Calu3 (cell line): ENCODE results near the gene PTGES3. TPM values are rescaled to one million over a fixed set of nuclear protein-coding genes. Genes with fewer than 3 reads are reported as not detected.
A peak's percentile ranks its signal among the peaks of the same experiment; 100 is the strongest.

Experiments used
- BruUV-seq: library from RNA; stranded (reverse); fragments of 400-500 nt; replicated peaks from 2 replicates; lab custom pipeline; 2021; lab: Mats Ljungman, UMichigan
- CTCF ChIA-PET: fragments of 300-600 bp; sonication (Branson Sonifier 250); formaldehyde crosslinking; loops from one replicate; lab custom pipeline; 2022; ENCODE audit warnings: antibody characterized with exemption; lab: Charles Lee
- DNase-seq: peaks from one replicate; pipeline ENCODE4 v3.0.0; 2022
- H3K27ac Mint-ChIP-seq: one replicate; pipeline ENCODE4 v1.8.0; 2022; ENCODE audit warnings: mixed read lengths; ENCODE audit not compliant: unreplicated experiment
- H3K27me3 Mint-ChIP-seq: one replicate; pipeline ENCODE4 v1.8.0; 2022; ENCODE audit warnings: mixed read lengths; ENCODE audit not compliant: unreplicated experiment
- H3K36me3 Mint-ChIP-seq: one replicate; pipeline ENCODE4 v1.8.0; 2022; ENCODE audit warnings: mild to moderate bottlenecking, moderate library complexity, mixed read lengths; ENCODE audit not compliant: insufficient read depth, unreplicated experiment
- H3K4me1 Mint-ChIP-seq: one replicate; pipeline ENCODE4 v1.8.0; 2022; ENCODE audit warnings: mild to moderate bottlenecking, low read depth, mixed read lengths; ENCODE audit not compliant: unreplicated experiment
- H3K4me3 Mint-ChIP-seq: one replicate; pipeline ENCODE4 v1.8.0; 2022; ENCODE audit warnings: mild to moderate bottlenecking, low read depth, moderate library complexity, mixed read lengths; ENCODE audit not compliant: unreplicated experiment
- H3K9me3 Mint-ChIP-seq: one replicate; pipeline ENCODE4 v1.8.0; 2022; ENCODE audit warnings: low read depth, mixed read lengths; ENCODE audit not compliant: unreplicated experiment
- CTCF ChIP-seq: fragments of 200-600 bp; IDR thresholded peaks from one replicate; pipeline ENCODE4 v1.8.0; 2022; ENCODE audit warnings: antibody characterized with exemption; ENCODE audit not compliant: unreplicated experiment
- intact Hi-C: fragments of 100-400 bp; cut with micrococcal nuclease; formaldehyde crosslinking; loops from one replicate; pipeline ENCODE4 v1.10.0; 2022; ENCODE audit not compliant: unreplicated experiment
- total RNA-seq: library from RNA; stranded (reverse); gene quantifications from 2 replicates; pipeline ENCODE4 v1.2.3, GENCODE V29; 2022

PTGES3 gene
- total RNA-seq, 1 experiment from 2014 or later: 437 TPM

GRCh38 chr12:56694161-56694560 is 6.1 kb upstream of the PTGES3 start:
- intact Hi-C loops: no loop called here
- BruUV-seq: no TSS peak
- H3K27me3 Mint-ChIP-seq: no peaks in the 10 kb centered on the region
- no peak for TF ChIP-seq CTCF
- peaks cover 12% of the 10 kb centered on the region for H3K36me3 Mint-ChIP-seq
- H3K9me3 Mint-ChIP-seq: no peaks in the 10 kb centered on the region
- no peak overlapping the region for H3K4me3 Mint-ChIP-seq
- peaks cover 3% of the 10 kb centered on the region for H3K4me1 Mint-ChIP-seq
- CTCF ChIA-PET: interaction anchor here (0.7 kb wide), 1 partner anchor 121 kb away, joined by 3 read pairs; no protein-coding TSS in a partner anchor
- no peak for DNase-seq
- no peak overlapping the region for H3K27ac Mint-ChIP-seq

- no peak for DNase-seq
- TSS peak; percentile 97 for BruUV-seq
- Mint-ChIP-seq H3K4me3 (peak overlapping the region; percentile 99), H3K27me3 (no peaks in the 10 kb centered on the region), H3K4me1 (peaks cover 12% of the 10 kb centered on the region), H3K27ac (peak overlapping the region; percentile 100), H3K9me3 (no peaks in the 10 kb centered on the region), H3K36me3 (peaks cover 66% of the 10 kb centered on the region)
- CTCF ChIA-PET: interaction anchor here (0.5 to 1.3 kb wide), 4 partner anchors 17 to 52 kb away, joined by 3 to 5 read pairs (median 4); no protein-coding TSS in a partner anchor
- intact Hi-C loops: loop anchor here (5.0 kb wide), 1 partner anchor 51 kb away; no protein-coding TSS in a partner anchor
- TF ChIP-seq CTCF: no peak
Observed at GRCh38 chr12:56688846-56689109, 694 bp upstream of the PTGES3 start.

GRCh38 chr12:56687223-56688128 is 608 bp downstream of the PTGES3 start:
- BruUV-seq: TSS peak; percentile 54
- TF ChIP-seq CTCF: no peak
- Mint-ChIP-seq H3K9me3 (no peaks in the 10 kb centered on the region), H3K4me3 (peak overlapping the region; percentile 99), H3K4me1 (peaks cover 12% of the 10 kb centered on the region), H3K27ac (peak overlapping the region; percentile 100), H3K36me3 (peaks cover 79% of the 10 kb centered on the region), H3K27me3 (no peaks in the 10 kb centered on the region)
- CTCF ChIA-PET: interaction anchor here (0.6 to 1.3 kb wide), 6 partner anchors 10 to 58 kb away, joined by 3 to 5 read pairs (median 4); partner anchors contain the start of gene BAZ2A
- intact Hi-C loops: loop anchor here (5.0 kb wide), 1 partner anchor 50 kb away; no protein-coding TSS in a partner anchor
- peak; percentile 46 for DNase-seq

DNA sequence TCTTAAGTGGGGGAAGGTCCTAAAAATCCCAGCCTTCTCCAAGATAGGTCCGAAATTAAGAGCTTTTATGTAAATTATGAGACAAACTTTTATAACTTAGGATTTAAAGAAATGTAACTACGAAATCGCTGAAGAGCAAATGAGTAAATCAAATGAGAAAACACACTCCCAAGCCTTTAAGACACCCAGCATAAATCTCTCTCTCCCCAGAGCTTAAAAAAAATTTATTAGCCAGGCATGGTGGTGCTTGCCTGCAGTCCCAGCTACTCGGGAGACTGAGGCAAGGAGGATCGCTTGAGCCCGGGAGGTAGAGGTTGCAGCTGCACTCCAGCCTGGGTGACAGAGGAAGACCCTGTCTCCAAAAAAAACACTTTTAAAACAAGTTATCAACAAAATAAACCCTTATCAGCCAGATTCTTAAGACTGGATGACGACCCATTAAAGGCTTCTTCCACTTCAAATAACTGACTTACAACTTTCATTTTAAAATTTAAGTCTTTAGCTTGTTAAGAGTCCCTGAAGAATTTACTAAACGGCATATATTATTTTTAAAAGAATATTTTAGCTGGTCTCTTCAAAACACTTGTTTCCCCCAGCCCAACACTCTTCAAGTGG is 3.2 kb downstream of the PTGES3 start:
- no peak for TF ChIP-seq CTCF
- BruUV-seq: no TSS peak
- H3K4me3 Mint-ChIP-seq: peak overlapping the region; percentile 99
- CTCF ChIA-PET: interaction anchor here (0.6 to 2.5 kb wide), 8 partner anchors 11 to 106 kb away, joined by 3 to 12 read pairs (median 4); no protein-coding TSS in a partner anchor
- H3K36me3 Mint-ChIP-seq: peaks cover 98% of the 10 kb centered on the region
- no peak for DNase-seq
- intact Hi-C loops: loop anchor here (2.0 to 5.0 kb wide), 2 partner anchors 40 to 48 kb away; partner anchors contain the start of gene NACA
- H3K27me3 Mint-ChIP-seq: no peaks in the 10 kb centered on the region
- no peaks in the 10 kb centered on the region for H3K9me3 Mint-ChIP-seq
- H3K4me1 Mint-ChIP-seq: peaks cover 21% of the 10 kb centered on the region
- H3K27ac Mint-ChIP-seq: peak overlapping the region; percentile 100
